ENCODE data around the gene COBLL1.
"Not testable (repeated sequence)": the region's sequence is repeated elsewhere in the genome, so short reads cannot be mapped to it uniquely, and the experiment has no call there.

COBLL1 gene

GRCh38 chr2:164785457-164785856 lies 56.2 kb downstream of the COBLL1 start:
- DNase-seq = no peak

DNA sequence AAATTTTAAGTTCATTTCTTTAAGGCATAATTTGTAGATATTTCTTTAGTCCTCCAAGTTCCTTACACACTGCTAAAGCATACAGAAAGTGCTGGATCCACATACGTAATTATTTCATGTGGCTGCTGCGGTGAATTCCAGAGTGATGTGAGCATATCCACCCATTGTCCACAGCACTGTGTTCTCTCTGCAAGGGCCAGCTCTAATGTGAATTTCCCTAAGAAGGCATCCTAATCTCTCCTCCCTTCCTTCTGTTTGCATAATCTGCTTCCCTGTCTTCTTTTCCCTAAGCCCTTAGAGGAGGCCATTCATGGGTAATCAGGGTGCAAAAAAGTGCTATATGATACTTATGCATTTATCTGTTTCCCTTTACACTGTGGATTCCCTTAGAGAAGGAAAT lies 57.2 kb downstream of the COBLL1 start:
- no peak for DNase-seq

- no peak for DNase-seq
These were observed 59.3 kb downstream of the COBLL1 start for GRCh38 chr2:164782323-164782722.

GRCh38 chr2:164781394-164781793 lies 60.2 kb downstream of the COBLL1 start:
- no peak for DNase-seq

DNA sequence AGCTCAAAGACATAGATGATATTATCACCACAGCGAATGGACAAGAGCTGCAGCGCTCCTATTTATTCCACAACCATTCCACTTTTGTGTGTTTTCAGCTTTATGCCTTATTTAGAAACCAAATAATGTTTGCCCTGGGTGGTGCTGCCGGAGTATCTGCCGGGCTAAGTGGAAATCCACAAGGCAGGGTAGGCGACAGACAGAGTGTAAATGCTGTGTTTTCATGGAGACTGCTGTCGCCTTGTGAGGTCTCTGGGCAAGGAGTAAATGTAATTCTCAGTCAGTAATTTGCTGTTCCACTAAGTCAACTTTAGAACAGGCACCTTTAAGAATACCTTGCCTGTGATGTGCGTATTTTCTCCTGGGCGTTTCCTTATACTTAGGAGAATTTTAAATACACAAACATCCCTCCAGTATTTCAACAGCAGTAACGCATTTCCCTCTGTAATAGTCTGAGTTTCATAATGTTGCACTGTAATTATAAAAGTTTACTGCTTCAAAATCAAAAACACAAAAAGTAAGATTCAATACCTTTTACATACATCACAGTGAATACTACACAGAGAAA lies 60.9 kb downstream of the COBLL1 start:
- DNase-seq = no peak

GRCh38 chr2:164779383-164780057 lies 62.1 kb downstream of the COBLL1 start:
- no peak for DNase-seq

DNA sequence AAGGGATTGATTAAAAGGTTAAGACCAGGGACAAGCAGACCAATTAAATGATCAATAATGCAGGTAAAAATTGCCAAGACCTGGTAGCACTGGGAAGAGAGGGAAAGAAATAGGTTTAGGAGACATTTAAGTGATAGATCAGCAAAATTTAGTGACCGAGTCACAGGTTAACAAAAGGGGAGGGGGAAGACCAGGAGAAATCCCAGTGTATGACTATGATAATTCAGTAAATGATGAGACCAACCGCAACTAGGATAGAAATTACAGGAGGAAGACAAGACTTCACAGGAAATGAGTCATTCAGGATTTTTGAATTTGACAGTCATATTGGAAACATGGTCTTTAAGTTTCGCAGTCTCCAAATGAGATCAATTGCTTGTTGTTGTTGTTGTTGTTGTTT lies 62.9 kb downstream of the COBLL1 start:
- no peak for DNase-seq

DNA sequence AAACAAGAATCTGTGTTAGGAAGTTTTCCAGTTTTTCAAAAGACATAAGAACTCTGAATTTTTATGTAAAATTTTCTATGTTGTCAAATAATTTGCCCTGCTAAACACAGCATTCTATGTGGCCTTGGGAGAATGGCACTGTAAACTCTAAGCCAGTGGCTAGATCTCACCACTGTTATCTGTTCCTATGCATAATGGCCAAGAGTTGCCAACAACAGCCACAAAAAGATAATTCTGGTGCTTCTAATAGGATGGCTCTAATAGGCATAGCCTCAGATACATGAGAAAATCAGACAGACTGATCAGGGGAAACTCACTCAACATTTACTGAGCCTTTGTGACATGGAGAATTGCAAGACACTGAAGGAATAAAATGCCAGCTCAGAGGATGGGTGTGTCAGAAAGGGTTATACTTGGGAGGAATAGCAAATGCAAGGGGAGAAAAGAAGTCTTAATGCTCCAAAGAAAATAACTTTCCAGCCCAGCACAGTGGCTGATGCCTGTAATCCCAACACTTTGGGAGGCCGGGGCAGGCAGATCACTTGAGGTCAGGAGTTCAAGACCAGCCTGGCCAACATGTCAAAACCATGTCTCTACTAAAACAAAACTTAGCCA lies 63.7 kb downstream of the COBLL1 start:
- DNase-seq = no peak

DNA sequence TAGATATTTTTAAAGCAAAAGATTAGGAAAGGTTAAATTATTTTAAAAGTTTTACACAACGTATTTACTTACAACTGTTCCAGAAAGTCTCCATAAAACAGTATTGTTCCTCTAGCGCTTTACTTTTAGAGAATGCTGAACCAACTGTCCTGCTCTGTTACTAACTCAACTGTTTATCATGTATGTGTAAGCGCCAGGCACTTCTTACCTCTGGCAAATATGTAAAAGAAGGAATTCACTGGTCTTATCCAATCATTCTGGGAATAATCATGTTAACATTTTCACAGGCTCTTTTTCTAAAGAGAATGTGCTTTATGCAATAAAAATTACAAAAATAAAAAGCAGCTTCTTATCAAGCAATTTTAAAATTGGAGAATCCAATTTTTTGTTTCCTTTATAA lies 68.0 kb downstream of the COBLL1 start:
- DNase-seq = no peak

- DNase-seq = no peak
These were observed 68.5 kb downstream of the COBLL1 start for GRCh38 chr2:164773091-164773490.

DNA sequence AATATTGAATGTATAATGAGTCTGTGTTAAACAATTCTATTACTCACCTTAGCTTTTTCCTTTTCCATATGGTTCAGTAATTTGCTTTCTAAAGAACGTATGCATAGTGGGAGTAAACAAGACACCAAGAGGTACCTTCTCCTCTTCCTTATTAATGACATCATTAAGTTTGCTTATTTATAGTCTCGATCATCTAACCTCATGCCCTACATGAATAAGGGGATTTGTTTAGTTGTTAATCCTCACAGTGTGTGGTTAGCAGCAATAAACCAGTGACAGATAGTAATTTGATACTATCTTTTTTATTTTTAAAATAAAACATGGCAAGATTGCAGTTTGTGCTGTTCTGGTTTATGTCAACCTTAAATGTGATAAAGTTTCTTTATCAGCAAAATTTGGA lies 69.7 kb downstream of the COBLL1 start:
- no peak for DNase-seq

GRCh38 chr2:164770421-164770916 lies 71.2 kb downstream of the COBLL1 start:
- no peak for DNase-seq

GRCh38 chr2:164766954-164767320 lies 74.7 kb downstream of the COBLL1 start:
- no peak for DNase-seq

DNA sequence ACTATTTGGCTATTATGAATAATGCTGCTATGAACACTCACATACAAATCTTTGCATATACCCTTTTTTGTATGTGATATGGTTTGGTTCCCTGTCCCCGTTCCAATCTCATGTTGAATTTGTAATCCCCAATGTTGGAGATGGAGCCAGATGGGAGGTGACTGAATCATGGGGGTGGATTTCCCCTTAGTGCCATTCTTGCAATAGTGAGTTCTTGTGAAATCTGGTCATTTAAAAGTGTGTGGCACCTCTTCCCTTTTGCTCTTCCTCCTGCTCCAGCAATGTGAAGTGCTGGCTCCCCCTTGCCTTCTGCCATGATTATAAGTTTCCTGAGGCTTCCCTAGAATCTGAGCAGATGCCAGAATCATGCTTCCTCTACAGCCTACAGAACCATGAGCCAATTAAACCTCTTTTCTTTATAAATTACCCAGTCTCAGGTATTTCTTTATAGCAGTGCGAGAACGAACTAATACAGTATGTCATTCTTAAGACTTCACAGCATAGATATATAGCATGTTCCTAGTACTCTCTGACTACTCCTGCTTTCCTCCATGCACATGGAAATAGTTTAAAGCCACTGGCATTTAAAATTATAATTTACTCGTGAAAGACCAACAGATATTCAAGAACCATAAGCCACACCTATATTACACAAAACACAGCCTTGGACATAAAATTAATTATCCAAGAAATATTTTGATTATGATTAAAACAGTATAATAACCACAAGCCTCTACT lies 75.2 kb downstream of the COBLL1 start:
- no peak for DNase-seq

- DNase-seq = no peak
These were observed 76.6 kb downstream of the COBLL1 start for GRCh38 chr2:164764996-164765395.

DNA sequence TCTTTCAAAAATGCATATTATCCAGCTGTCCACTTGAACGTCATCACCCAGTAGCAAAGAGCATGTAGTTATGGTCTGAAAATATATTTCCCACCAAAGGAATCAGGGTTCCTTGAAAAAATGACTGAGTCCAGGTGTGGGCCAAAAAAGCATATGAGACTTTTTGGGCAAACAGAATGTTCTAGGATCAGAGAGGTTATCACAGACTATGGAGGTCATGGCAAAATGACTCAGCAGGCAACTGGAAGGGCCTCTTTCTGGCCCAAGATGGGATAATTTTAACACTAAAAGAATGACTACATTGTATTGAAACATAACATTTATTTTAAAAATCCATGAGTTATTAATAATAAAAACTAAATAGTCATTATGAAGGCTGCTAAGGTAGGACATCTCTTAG lies 77.1 kb downstream of the COBLL1 start:
- no peak for DNase-seq

- no peak for DNase-seq
These were observed 78.2 kb downstream of the COBLL1 start for GRCh38 chr2:164763431-164763830.

DNA sequence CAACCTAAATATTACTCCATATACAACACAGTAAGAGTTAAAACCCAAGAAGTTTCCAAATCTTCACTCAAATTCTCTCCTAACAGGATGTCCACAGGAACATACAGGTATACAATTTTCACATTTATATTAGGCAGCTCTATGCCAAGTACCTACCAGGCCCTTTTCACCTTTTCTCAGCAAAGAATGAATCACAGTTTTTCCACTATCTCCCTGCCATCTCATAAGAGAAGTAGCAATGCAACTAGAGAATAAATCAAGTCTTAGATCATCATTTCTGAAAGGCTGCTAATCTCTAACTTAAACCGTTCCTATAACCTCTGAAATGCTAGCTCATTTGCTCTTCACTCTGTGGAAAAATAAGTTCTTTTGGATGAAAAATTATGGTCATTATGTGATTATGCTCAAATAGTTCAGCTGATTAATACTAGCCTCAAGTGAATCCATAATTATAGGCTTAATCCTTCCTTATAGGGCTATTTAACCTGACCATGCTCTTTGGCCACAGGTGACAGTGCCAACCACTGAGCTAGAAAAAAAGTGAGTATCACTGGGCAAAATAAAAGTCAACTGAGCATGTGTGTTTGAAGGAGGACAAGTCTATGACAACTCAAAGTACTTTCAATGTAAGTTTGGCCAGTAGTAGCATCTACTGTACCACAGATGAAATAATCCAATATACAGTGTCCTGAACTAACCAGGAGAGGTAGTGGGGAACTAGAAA lies 79.7 kb downstream of the COBLL1 start:
- no peak for DNase-seq

DNA sequence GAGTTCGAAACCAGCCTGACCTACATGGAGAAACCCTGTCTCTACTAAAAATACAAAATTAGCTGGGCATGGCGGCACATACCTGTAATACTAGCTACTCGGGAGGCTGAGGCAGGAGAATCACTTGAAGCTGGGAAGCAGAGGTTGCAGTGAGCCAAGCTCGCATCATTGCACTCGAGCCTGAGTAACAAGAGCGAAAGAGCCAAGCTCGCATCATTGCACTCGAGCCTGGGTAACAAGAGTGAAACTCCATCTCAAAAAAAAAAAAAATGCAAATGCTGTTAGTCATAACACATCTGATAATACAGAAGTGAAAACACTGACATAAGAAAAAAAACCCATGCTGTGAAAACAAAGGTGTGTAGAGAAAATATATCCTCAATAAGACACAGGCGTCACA lies 80.4 kb downstream of the COBLL1 start:
- not testable (repeated sequence) for DNase-seq

- DNase-seq = no peak
These were observed 81.4 kb downstream of the COBLL1 start for GRCh38 chr2:164760179-164760578.

DNA sequence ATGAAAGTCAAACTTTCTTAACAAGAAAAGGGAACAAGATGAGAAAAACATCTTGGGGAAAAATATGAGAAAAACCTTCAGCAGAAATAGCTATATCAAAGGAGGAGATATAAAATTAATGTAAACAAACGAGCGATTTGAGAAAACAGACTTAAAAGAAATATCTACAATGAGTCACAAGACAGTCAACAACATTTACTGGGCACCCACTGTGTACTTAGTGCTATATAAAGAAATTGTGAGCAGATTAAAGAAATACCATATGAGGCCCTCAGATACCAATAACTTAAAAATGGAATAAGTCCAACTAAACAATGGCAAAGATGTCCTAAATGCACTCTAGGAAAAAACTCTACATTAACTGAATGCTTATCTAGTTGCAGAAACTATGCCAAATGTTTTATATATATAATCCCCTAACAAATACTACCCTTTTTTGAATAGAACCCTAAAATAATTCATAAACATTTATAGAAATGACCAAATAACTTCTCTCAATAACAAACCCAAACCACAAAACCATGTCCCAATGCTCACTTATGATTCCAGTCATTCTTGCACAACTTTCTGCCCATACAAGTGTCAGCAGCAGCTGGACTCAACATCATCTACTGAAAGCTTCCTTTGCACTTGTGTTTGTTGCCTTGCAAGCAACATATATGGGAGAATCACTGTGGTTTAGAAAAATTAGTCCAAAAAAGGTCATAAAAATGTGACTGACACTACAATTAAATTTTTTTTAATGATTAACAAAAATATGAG lies 83.5 kb downstream of the COBLL1 start:
- DNase-seq = no peak

DNA sequence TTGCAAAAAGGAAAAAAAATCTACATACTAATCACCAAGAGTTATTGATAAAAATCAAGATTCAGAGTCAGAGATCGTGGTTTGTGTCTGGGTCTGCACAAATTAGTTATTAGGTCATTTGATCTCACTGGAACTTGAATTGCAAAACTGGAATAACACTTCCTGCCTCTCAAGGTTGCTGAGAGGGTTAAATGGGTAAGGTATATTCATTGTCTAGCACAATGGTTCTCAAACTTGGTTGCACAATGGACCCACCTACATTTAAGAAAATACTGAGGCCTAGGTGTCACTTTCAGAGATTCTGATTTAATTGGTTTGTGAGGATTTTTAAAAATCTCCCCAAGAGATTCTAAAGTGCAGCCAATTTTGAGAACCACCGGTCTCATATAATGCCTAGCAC lies 84.8 kb downstream of the COBLL1 start:
- no peak for DNase-seq
